Stimulated activated naive CD8-positive, alpha-beta T cell treated with anti-CD3 and anti-CD28 coated beads, Interleukin-15, Interleukin-2, amounts not matched to agents 100 U/mL and 50 U/mL, for 24 hours (primary cell): Measurements from ENCODE around the gene PIGN.

Source experiments
- ATAC-seq: fragments of 150-1000 bp; cut with Tn5 transposase; one replicate; pipeline ENCODE4 v1.10.0; 2021
- DNase-seq: peaks from one replicate; pipeline ENCODE4 v3.0.0; 2021

Gene PIGN, protein sequence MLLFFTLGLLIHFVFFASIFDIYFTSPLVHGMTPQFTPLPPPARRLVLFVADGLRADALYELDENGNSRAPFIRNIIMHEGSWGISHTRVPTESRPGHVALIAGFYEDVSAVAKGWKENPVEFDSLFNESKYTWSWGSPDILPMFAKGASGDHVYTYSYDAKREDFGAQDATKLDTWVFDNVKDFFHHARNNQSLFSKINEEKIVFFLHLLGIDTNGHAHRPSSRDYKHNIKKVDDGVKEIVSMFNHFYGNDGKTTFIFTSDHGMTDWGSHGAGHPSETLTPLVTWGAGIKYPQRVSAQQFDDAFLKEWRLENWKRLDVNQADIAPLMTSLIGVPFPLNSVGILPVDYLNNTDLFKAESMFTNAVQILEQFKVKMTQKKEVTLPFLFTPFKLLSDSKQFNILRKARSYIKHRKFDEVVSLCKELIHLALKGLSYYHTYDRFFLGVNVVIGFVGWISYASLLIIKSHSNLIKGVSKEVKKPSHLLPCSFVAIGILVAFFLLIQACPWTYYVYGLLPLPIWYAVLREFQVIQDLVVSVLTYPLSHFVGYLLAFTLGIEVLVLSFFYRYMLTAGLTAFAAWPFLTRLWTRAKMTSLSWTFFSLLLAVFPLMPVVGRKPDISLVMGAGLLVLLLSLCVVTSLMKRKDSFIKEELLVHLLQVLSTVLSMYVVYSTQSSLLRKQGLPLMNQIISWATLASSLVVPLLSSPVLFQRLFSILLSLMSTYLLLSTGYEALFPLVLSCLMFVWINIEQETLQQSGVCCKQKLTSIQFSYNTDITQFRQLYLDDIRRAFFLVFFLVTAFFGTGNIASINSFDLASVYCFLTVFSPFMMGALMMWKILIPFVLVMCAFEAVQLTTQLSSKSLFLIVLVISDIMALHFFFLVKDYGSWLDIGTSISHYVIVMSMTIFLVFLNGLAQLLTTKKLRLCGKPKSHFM

GRCh38 chr18:62186774-62187542, at the start of gene PIGN, which contains the start of gene RELCH:
TSS of gene PIGN (minus strand) at chr18:62187056. CDS start at chr18:62161353, 25,703 bp downstream.
TSS of gene RELCH (plus strand) at chr18:62187255. CDS start at chr18:62187506, 251 bp downstream.
- peak; percentile 94 for ATAC-seq
- DNase-seq, result peak; percentile 91

- ATAC-seq (no peak), DNase-seq (no peak)
Measured at GRCh38 chr18:62236252-62236651, 49.4 kb upstream of the PIGN start.

GRCh38 chr18:62226047-62226446, 39.2 kb upstream of the PIGN start:
- DNase-seq (no peak), ATAC-seq (no peak)

DNA sequence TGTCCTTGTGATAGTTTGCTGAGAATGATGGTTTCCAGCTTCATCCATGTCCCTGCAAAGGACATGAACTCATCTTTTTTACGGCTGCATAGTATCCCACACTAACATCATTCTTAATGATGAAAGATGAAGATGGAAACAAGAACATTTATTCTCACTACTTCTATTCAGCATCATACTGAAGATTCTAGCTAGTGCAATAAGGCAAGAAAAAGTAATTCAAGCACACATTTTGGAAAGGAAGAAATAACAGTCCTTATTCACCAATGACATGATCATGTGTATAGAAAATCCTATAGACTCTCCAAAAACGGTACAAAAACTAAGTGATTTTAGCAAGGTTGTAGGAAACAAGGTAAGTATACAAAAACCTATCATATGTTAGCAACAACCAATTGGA, 37.4 kb upstream of the PIGN start:
- DNase-seq, result no peak
- ATAC-seq, result no peak

DNA sequence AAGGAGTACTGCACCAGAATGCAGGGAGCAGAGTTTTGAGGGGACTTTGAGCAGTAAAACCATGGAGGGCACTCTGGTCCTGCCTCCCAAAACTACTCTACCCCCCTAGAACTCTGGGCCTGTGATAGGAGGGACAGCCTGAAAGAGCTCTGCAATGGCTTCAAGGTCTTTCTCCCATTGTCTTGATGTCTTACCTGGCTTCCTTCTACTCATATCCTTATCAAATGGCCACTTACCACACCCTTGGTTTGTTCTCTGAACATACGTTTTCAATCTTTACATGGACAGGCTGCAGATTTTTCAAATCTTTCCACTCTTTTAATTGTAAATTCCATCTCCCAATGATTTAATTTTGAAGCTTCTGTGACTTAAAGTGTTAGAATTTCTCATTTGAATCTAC, 27.9 kb upstream of the PIGN start:
- no peak for ATAC-seq
- DNase-seq, result no peak

GRCh38 chr18:62211325-62211828, 24.5 kb upstream of the PIGN start:
- no peak for DNase-seq
- no peak for ATAC-seq

- no peak for ATAC-seq
- DNase-seq, result no peak
Measured at GRCh38 chr18:62210138-62210537, 23.3 kb upstream of the PIGN start.

- no peak for ATAC-seq
- no peak for DNase-seq
Measured at GRCh38 chr18:62209046-62209445, 22.2 kb upstream of the PIGN start.

DNA sequence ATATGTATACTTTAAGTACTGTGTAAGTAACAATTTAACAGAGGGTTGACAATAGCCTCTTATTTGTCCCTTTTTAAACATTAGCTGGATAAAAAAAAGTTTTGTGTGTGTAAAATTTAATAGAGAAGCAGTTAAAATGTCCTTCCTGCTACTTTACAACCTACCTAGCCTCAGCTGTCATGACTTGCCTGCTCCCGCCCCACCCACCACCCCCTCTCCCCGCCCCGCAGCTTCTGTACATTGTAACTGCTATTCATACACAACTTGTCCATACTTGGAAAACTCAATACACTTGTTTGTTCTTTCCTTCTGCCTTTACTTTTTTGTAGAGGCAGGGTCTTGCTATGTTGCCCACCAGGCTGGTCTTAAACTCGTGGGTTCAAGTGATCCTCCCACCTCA, 19.7 kb upstream of the PIGN start:
- DNase-seq (no peak), ATAC-seq (no peak)

GRCh38 chr18:62205824-62206223, 19.0 kb upstream of the PIGN start:
- ATAC-seq (no peak), DNase-seq (no peak)

DNA sequence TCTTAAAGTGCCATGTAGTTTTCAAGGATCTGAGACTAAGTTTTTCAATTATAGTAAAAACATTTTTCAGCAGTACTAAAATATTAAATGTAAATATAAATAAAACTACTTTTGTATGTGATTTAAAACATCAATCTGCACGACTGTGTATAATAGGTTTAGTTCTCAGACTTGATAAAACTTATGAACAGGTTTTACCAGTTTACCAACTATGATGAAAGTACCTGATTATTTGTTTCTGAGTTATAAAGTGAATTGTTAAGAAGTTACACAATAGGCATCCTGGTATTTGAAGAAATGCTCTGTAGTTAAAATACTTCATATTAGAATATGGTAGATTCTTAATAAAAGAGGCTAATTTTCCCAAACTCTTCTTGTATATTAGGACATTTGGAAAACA, 15.0 kb upstream of the PIGN start:
- DNase-seq (no peak), ATAC-seq (no peak)

DNA sequence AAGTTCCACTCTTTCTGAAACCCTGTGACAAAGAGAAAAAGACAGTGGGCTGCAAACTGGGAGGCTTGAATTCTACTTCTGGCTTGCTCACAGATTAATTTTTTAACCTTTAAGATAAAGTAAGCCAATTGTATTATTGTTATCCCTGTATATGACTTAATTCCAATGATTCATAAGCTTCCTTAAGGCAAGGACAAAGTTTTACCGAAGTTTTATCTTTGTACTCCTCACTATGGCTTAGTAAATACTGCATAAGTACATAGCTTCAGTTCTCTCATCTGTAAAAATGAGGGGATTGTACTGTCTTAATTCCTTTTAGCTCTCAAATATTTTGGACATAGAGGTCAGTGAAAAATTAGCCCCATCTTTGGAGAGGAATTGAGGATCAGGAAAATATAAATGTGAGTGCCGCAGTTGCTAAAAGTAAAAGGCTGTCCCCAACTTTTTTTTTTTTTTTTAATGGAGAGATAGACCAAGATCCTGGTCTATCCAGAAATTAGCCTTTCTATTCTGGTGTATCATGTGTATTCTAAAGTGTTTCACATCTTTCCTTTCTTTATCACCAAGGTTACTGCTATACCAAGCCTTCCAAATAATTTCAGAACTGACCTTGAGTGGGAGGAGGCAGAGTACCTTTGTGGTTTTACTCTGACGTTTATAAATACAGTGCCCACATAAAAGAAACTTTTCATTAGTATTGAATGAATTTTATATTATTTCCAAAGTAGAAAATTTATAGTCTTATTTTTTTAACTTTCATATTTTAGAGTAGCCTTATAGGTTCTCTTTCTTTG, 13.5 kb upstream of the PIGN start:
- no peak for DNase-seq
- peak; percentile 52 for ATAC-seq

- ATAC-seq (no peak), DNase-seq (no peak)
Measured at GRCh38 chr18:62199629-62200028, 12.8 kb upstream of the PIGN start.

DNA sequence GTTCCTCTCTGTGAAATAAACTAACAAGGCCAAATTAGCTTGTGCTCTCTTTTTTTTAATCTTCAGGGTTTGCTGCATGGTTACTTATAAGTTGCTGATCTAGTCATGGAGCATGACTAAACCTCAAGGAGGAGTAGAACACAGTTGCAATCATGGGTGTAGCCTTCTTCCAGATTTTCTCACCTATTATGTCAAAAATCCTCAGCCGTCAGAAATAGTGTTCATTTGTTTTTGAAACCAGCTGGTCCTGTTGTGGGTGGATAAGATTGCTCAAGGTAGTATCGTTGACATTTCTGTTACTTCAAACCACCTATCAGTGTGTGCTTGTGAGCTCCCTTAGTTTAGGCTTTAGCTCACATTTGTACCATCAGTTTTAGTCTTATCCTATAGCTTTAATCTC, 11.4 kb upstream of the PIGN start:
- ATAC-seq (peak; percentile 71), DNase-seq (no peak)

DNA sequence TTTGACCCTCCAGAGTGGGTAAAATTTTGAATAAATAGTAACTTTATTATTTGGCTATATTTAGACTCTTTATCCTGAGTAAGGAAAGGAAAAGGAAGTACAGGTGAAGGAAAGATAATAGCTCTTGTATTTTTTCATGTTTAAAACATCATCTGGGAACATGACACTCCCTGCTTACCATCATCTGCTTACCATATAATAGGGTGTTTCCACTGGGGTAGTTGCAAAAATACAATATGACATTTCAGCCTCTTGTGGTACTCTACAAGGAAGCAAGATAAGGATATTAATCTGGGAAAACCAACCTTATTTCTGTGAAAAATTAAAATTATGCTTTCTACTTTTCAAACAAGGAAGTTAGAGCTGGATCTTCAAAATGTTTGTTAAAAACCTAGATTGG, 10.1 kb upstream of the PIGN start:
- no peak for ATAC-seq
- DNase-seq, result no peak

- ATAC-seq (no peak), DNase-seq (no peak)
Measured at GRCh38 chr18:62196079-62196478, 9.2 kb upstream of the PIGN start.

DNA sequence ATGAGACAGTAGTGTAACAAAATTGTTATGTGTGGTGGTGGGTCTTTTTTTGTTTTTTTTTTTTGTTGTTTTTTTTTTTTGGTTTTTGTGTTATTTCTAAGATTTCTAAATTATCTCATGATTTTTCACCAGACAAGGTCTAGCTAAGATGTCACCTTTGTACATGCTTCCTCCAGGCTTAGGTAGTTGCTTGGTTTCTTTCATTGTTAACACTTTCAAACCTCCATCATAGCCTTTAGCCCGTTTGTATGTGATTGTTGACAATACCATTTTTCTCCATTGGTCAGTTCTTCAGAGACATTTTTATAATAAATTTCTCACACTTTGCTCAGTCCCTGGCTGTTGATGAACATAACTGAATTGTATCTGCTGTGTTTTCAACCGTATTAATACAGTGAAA, 2.4 kb upstream of the PIGN start:
- DNase-seq (no peak), ATAC-seq (no peak)

GRCh38 chr18:62187543-62188510, 971 bp upstream of the PIGN start:
- ATAC-seq (no peak), DNase-seq (peak; percentile 24)

DNA sequence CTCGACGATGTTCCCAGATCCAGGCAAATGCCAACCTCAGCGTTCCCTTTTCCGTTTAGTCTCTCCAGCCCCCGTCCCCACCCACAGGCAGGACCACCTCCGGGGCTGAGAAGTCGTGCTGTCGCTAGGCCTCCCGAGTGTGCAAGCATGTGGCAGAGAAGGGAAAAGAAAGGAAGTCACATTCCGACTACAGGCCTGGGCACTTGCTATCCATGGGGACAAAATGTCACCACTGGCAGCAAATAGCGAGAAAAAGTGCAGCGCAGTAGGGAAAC, 420 bp downstream of the PIGN start:
- no peak for DNase-seq
- no peak for ATAC-seq

DNA sequence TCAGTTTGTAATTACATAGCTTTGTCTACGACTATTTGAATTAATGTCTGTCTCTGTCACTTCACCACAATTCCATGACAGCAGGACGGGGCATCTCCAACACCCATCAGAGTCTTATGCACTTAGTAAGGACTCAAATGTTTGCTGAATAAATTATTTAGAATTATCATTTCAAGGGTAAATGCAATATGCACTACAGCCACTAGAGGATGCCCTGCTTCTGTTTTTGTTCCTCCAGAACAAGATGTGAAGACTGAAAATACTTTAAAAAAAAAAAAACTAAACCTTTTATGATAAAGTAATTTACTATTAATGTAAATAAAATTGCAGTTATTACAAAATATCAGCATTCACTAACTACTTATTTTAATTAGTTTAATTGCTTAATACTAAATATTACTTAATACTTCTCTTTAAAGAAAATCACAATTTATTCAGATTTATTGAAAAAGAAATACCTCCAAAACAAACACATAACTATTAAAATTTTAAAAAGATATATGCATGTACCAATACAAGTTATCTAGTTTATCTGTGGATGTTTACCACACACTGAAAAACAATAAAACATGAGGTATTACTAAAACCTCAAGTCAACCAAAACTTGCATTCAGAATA, 3.2 kb downstream of the PIGN start:
- DNase-seq, result peak; percentile 33
- no peak for ATAC-seq
